ENCODE results near the gene CRELD2. TPM values are rescaled to one million over a fixed set of nuclear protein-coding genes. Genes with fewer than 3 reads are reported as not detected.

CRELD2 gene
- total and polyA plus RNA-seq, 2 of the 13 experiments (the other 11 are each of a cell fraction or from before 2014, with no cell fraction given) = 17.2 to 44.7 TPM

GRCh38 chr22:49938565-49939136 lies 20.2 kb downstream of the CRELD2 start (continued):
- TF ChIP-seq ZNF775 (CRISPR knock-in tag; IDR thresholded peaks at IDR 0.05; ENCODE audit: borderline replicate concordance) (no peak), SMAD3 (CRISPR knock-in tag; IDR thresholded peaks at IDR 0.05) (no peak), ADNP (CRISPR knock-in tag; IDR thresholded peaks at IDR 0.05) (no peak), ZNF34 (CRISPR knock-in tag; IDR thresholded peaks at IDR 0.05; ENCODE audit: borderline replicate concordance) (no peak), ZNF451 (CRISPR knock-in tag; IDR thresholded peaks at IDR 0.05) (0 out of 2 replicates have a peak, but pooled peaks have one; percentile 19), NFAT5 (CRISPR knock-in tag; IDR thresholded peaks at IDR 0.05) (no peak)

Data from HepG2 (cell line).